Choroid plexus epithelial cell (primary cell): ENCODE data around the gene PRAMEF1.
"Not testable (repeated sequence)": the region's sequence is repeated elsewhere in the genome, so short reads cannot be mapped to it uniquely, and the experiment has no call there.

Experiments used
- DNase-seq: peaks from one replicate; pipeline ENCODE4 v3.0.0-alpha.2; 2010; ENCODE audit warnings: low read depth
- H3K4me3 ChIP-seq: 2 replicates; pipeline ENCODE4 v1.5.1; 2011; ENCODE audit warnings: low read depth, mild to moderate bottlenecking, control low read depth, low read length, moderate library complexity
- CTCF ChIP-seq: conservative IDR thresholded peaks from 2 replicates; pipeline ENCODE4 v1.5.1; 2011; ENCODE audit warnings: low read depth, mild to moderate bottlenecking, control low read depth, inconsistent platforms, low read length, moderate library complexity

PRAMEF1 gene

GRCh38 chr1:12798911-12799310, 7.7 kb downstream of the PRAMEF1 start:
- no peak for DNase-seq
- TF ChIP-seq CTCF = no peak
- no peak overlapping the region for H3K4me3 ChIP-seq

- H3K4me3 ChIP-seq = no peak overlapping the region
- DNase-seq = no peak
- no peak for TF ChIP-seq CTCF
Observed at GRCh38 chr1:12799730-12800129, 8.5 kb downstream of the PRAMEF1 start.

- no peak for TF ChIP-seq CTCF
- no peak overlapping the region for H3K4me3 ChIP-seq
- DNase-seq = no peak
Observed at GRCh38 chr1:12809933-12810332, 18.7 kb downstream of the PRAMEF1 start.

GRCh38 chr1:12810691-12811408, 19.7 kb downstream of the PRAMEF1 start:
- no peak for TF ChIP-seq CTCF

GRCh38 chr1:12811409-12811784, 20.2 kb downstream of the PRAMEF1 start:
- no peak for TF ChIP-seq CTCF
- no peak overlapping the region for H3K4me3 ChIP-seq
- no peak for DNase-seq

More at GRCh38 chr1:12810691-12811408, 19.7 kb downstream of the PRAMEF1 start:
- no peak for DNase-seq
- no peak overlapping the region for H3K4me3 ChIP-seq

- not testable (repeated sequence) for DNase-seq, H3K4me3 ChIP-seq
Observed at GRCh38 chr1:12819061-12819460, 27.9 kb downstream of the PRAMEF1 start.

- not testable (repeated sequence) for H3K4me3 ChIP-seq, DNase-seq
Observed at GRCh38 chr1:12831310-12831709, 40.1 kb downstream of the PRAMEF1 start, which contains the start of gene PRAMEF11. TSS of gene PRAMEF11 (minus strand) at chr1:12831410. CDS start at chr1:12828789, 2,621 bp downstream.

GRCh38 chr1:12833251-12833650, 42.1 kb downstream of the PRAMEF1 start:
- not testable (repeated sequence) for DNase-seq, H3K4me3 ChIP-seq
